Tibial artery (tissue), 4 donors: ENCODE measurements around the gene IMPDH2.
A peak's percentile ranks its signal among the peaks of the same experiment; 100 is the strongest.

Experiments used
- DNase-seq, 2 donors: peaks; one replicate each; pipeline ENCODE4 v3.0.0-alpha.2; 2019
- H3K27ac ChIP-seq, 2 donors: fragments of 200-600 bp; sonication (generic) in 1 of 2; 1 replicate in 1 of 2; 2 replicates in 1 of 2; pipeline ENCODE4 v1.5.1; 2018 to 2019; ENCODE audit warnings: mild to moderate bottlenecking in 1 of 2
- H3K27me3 ChIP-seq, 2 donors: fragments of 200-600 bp; sonication (generic) in 1 of 2; one replicate each; pipeline versions ENCODE4 v1.5.1 to v1.6.0; 2016 to 2019
- H3K36me3 ChIP-seq, 3 donors: fragments of 200-600 bp; sonication (generic) in 2 of 3; one replicate each; pipeline ENCODE4 v1.5.1; 2016 to 2019; ENCODE audit warnings: mild to moderate bottlenecking in 2 of 3
- H3K4me1 ChIP-seq, 4 donors: fragments of 200-600 bp; sonication (generic) in 2 of 4; 1 replicate in 3 of 4; 2 replicates in 1 of 4; pipeline ENCODE4 v1.5.1; 2016 to 2019
- H3K4me3 ChIP-seq, 2 donors: fragments of 200-600 bp; sonication (generic) in 1 of 2; 1 replicate in 1 of 2; 2 replicates in 1 of 2; pipeline ENCODE4 v1.5.1; 2018 to 2019; ENCODE audit warnings: mild to moderate bottlenecking in 2 of 2
- H3K9me3 ChIP-seq, 3 donors: fragments of 200-600 bp; sonication (generic) in 1 of 3; one replicate each; pipeline ENCODE4 v1.5.1; 2016 to 2019
- intact Hi-C: fragments of 100-400 bp; cut with DNase I; formaldehyde crosslinking; loops from one replicate; pipeline ENCODE4 v1.15.0; 2023; ENCODE audit warnings: low total_unique reads
- TF ChIP-seq, protein P1 (sequence below), 2 experiments: fragments of 200-600 bp in 1 of 2; fragments of 450-650 bp in 1 of 2; IDR thresholded peaks; one replicate each; pipeline ENCODE4 v1.5.1; 2017 to 2019; ENCODE audit warnings: antibody characterized with exemption in 2 of 2, mild to moderate bottlenecking in 1 of 2, moderate library complexity in 1 of 2

IMPDH2 gene

GRCh38 chr3:48989126-48989795 lies 39.9 kb downstream of the IMPDH2 start:
- no peaks in the 10 kb centered on the region for H3K27me3 ChIP-seq
- TF ChIP-seq, protein P1, sequence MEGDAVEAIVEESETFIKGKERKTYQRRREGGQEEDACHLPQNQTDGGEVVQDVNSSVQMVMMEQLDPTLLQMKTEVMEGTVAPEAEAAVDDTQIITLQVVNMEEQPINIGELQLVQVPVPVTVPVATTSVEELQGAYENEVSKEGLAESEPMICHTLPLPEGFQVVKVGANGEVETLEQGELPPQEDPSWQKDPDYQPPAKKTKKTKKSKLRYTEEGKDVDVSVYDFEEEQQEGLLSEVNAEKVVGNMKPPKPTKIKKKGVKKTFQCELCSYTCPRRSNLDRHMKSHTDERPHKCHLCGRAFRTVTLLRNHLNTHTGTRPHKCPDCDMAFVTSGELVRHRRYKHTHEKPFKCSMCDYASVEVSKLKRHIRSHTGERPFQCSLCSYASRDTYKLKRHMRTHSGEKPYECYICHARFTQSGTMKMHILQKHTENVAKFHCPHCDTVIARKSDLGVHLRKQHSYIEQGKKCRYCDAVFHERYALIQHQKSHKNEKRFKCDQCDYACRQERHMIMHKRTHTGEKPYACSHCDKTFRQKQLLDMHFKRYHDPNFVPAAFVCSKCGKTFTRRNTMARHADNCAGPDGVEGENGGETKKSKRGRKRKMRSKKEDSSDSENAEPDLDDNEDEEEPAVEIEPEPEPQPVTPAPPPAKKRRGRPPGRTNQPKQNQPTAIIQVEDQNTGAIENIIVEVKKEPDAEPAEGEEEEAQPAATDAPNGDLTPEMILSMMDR (IDR thresholded peaks at IDR 0.05), result no peak
- peak overlapping the region; percentile 69 to 84 for H3K4me3 ChIP-seq
- intact Hi-C loops, result loop anchor here (5.0 kb wide), 1 partner anchor 33 kb away; the partner anchor contains the start of gene NDUFAF3
- no peaks in the 10 kb centered on the region for H3K9me3 ChIP-seq
- H3K27ac ChIP-seq, result peak overlapping the region; percentile 89 to 96
- H3K4me1 ChIP-seq, result peaks cover 7 to 36% (median 22%) of the 10 kb centered on the region in 4 donors
- H3K36me3 ChIP-seq, result peaks cover 0 to 29% (median 23%) of the 10 kb centered on the region in 3 donors
- no peak for DNase-seq

DNA sequence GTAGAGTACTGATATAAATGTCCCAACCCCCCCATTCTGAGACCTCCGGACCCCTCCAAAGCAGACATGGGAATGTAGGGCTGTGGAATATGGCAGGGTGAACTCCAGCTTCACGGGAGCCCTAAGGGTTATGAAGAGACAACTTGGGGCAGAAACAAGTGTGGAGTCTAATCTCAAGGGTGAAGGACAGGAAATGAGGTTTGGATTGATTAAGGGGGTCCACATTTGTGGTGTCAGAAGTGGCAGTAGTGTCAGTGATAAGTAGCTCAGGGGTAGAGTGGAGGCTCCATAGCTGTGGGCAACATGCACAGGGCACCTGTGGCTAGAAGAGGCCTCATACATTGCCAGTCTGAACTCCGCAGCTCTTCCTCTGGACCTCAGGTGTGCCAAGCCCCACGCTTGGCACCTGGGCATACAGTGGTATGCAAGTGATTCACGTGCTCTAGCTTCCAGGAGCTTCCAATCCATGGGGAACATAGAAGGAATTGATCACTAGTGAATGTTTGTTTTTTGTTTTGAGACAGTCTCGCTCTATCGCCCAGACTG lies 43.3 kb downstream of the IMPDH2 start:
- intact Hi-C loops, result loop anchor here (5.0 kb wide), 1 partner anchor 36 kb away; the partner anchor contains the start of gene NDUFAF3
- TF ChIP-seq, protein P1 (IDR thresholded peaks at IDR 0.05), result no peak
- peaks cover 21 to 58% (median 54%) of the 10 kb centered on the region in 3 donors for H3K36me3 ChIP-seq

DNA sequence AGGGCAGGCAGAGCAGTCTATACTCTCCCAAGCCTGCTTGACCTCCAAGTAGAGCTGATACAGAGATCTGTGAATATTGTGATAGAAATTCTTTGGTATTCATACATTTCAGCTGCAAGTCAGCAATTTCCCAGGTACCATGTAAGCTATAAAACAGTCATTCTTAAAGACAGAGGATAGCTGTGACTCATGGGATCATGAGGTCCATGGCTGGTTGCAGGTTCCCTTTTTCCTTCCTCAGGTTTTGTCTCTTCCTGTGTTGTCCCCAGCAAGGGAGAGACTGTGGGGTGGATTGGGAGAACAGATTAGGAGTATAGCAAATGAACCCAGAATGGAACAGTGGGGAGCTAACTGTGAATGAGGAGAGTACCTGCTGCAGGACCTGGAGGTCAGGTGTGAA lies 44.5 kb downstream of the IMPDH2 start:
- peaks cover 33 to 70% (median 66%) of the 10 kb centered on the region in 3 donors for H3K36me3 ChIP-seq

More for the DNA sequence above, 43.3 kb downstream of the IMPDH2 start:
- H3K4me3 ChIP-seq, result no peak overlapping the region
- peaks cover 2 to 17% (median 12%) of the 10 kb centered on the region in 4 donors for H3K4me1 ChIP-seq
- no peaks in the 10 kb centered on the region for H3K27me3 ChIP-seq
- H3K27ac ChIP-seq, result no peak overlapping the region
- H3K9me3 ChIP-seq, result no peaks in the 10 kb centered on the region
- DNase-seq, result no peak

GRCh38 chr3:48983096-48983495 lies 46.1 kb downstream of the IMPDH2 start:
- no peak for DNase-seq
- no peak overlapping the region for H3K27ac ChIP-seq
- H3K27me3 ChIP-seq, result no peaks in the 10 kb centered on the region
- intact Hi-C loops, result no loop called here
- H3K36me3 ChIP-seq, result peaks cover 46 to 83% (median 79%) of the 10 kb centered on the region in 3 donors
- H3K4me1 ChIP-seq, result peaks cover 0 to 2% (median 1%) of the 10 kb centered on the region in 4 donors
- H3K9me3 ChIP-seq, result no peaks in the 10 kb centered on the region
- no peak overlapping the region for H3K4me3 ChIP-seq
- TF ChIP-seq, protein P1 (IDR thresholded peaks at IDR 0.05), result no peak

More for the DNA sequence above, 44.5 kb downstream of the IMPDH2 start:
- Histone ChIP-seq H3K27me3 (no peaks in the 10 kb centered on the region), H3K4me1 (peaks cover 0 to 16% (median 11%) of the 10 kb centered on the region in 4 donors), H3K9me3 (no peaks in the 10 kb centered on the region), H3K4me3 (no peak overlapping the region), H3K27ac (no peak overlapping the region)
- TF ChIP-seq, protein P1 (IDR thresholded peaks at IDR 0.05), result no peak
- no peak for DNase-seq
- intact Hi-C loops, result loop anchor here (5.0 kb wide), 1 partner anchor 38 kb away; the partner anchor contains the start of gene NDUFAF3

- no peak overlapping the region for H3K27ac ChIP-seq
- peaks cover 50 to 87% (median 83%) of the 10 kb centered on the region in 3 donors for H3K36me3 ChIP-seq
- no peak overlapping the region for H3K4me3 ChIP-seq
- H3K27me3 ChIP-seq, result no peaks in the 10 kb centered on the region
- H3K4me1 ChIP-seq, result no peaks in the 10 kb centered on the region
- TF ChIP-seq, protein P1 (IDR thresholded peaks at IDR 0.05), result no peak
- DNase-seq, result no peak
- intact Hi-C loops, result no loop called here
- H3K9me3 ChIP-seq, result no peaks in the 10 kb centered on the region
Measured at GRCh38 chr3:48982686-48983085, 46.5 kb downstream of the IMPDH2 start.
